ENCODE measurements around the gene HDAC11. TPM values are rescaled to one million over a fixed set of nuclear protein-coding genes. Genes with fewer than 3 reads are reported as not detected.

The HDAC11 gene
- total and polyA plus RNA-seq, 2 of the 13 experiments (the other 11 are each of a cell fraction or from before 2014, with no cell fraction given) = 13.7 to 33.1 TPM

DNA sequence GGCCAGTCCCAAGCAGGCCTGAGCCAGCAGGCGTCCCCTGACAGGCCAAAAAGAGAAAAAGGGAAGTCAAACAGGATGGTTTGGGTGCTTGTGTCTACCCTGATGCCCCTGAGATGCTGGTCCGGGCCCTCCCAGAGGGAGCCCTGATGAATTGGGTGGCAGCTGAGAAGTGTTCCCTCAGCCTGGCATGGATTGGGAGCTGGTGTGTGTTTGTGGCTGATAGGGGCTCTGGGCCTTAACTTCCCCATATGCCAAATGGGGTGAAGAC, 70.3 kb downstream of the HDAC11 start (continued):
- TF ChIP-seq, protein P1, sequence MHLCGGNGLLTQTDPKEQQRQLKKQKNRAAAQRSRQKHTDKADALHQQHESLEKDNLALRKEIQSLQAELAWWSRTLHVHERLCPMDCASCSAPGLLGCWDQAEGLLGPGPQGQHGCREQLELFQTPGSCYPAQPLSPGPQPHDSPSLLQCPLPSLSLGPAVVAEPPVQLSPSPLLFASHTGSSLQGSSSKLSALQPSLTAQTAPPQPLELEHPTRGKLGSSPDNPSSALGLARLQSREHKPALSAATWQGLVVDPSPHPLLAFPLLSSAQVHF (CRISPR knock-in tag; IDR thresholded peaks at IDR 0.05) = no peak

DNA sequence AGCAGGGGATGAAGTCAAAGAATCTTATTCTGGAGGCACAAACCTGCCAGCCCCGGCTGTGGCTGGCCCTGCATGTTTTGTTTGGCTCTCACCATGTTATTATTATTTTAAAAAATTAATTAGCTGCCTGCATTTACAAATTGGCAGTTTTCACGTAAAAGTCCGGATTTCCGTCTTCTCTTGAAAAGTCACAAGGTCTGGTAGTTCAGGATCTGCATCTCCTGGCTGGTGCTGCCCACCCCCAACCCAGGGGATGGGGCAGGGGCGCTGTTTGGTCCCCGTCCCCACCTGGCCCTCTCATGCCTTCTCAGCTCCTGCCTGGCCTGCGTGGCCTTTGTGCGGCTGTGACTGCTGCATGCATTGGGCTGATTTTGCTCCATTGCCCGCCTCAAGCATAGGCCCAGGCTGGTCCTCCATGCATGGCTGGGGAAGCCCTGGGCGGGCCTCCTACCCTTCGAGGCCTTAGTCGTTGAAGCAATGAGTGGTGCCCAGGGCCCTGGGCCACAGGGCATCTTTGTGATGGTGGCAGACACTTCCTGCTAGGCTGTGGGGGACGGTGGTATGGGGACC, 70.8 kb downstream of the HDAC11 start:
- ATAC-seq (no peak), DNase-seq (ENCODE audit: low spot score) (no peak), FAIRE-seq (no peak)
- no TSS peak for BruUV-seq (replicated peaks)
- 32% methylated on average over 8 of the region's 13 CpGs for WGBS (ENCODE audit: low lambda C conversion rate)
- peaks cover 3% of the 10 kb centered on the region; the same call in 1 of the 2 replicates for H4K20me1 ChIP-seq (ENCODE audit: insufficient read depth, low read length)
- in situ Hi-C loops (cut with HindIII; ENCODE audit: extremely low pct_ligation_motif_present, low pct_unique_long_range_greater_than_20kb) = no loop called here
- H2AFZ ChIP-seq (ENCODE audit: low read length) = no peak overlapping the region
- peaks cover 11 to 77% of the 10 kb centered on the region in 2 experiments for H3K27me3 ChIP-seq (ENCODE audit: control insufficient read depth in 1 of 2, insufficient read depth in 2 of 2, low read length in 2 of 2)
- no peak overlapping the region for H3K4me2 ChIP-seq (ENCODE audit: low read depth, low read length)
- intact Hi-C loops (cut with micrococcal nuclease; ENCODE audit: unreplicated experiment) = no loop called here
- TF ChIP-seq ZNF33B (CRISPR knock-in tag; IDR thresholded peaks at IDR 0.05) (no peak), ATAD3A (CRISPR knock-in tag; IDR thresholded peaks at IDR 0.05) (no peak), ZNF326 (CRISPR knock-in tag; IDR thresholded peaks at IDR 0.05; ENCODE audit: borderline replicate concordance) (no peak), ZNF234 (CRISPR knock-in tag; conservative IDR thresholded peaks at IDR 0.05) (no peak)
- no peaks in the 10 kb centered on the region for H3K36me3 ChIP-seq (replicated peaks in 1 of 2; ENCODE audit: control insufficient read depth in 1 of 2, insufficient read depth in 2 of 2, low read length in 2 of 2)
- H3K9me3 ChIP-seq (ENCODE audit: low read length) = no peaks in the 10 kb centered on the region
- POLR2A ChIA-PET = no interaction called here
- CTCF ChIA-PET (ENCODE audit: low intra/inter-chr PET ratio, low total read pairs) = no interaction called here
- no peak overlapping the region for H3K4me3 ChIP-seq (replicated peaks in 1 of 3; ENCODE audit: insufficient read depth in 1 of 3, low read depth in 2 of 3, low read length in 3 of 3)
- no peak overlapping the region for H3K9ac ChIP-seq (ENCODE audit: insufficient read depth, low read depth, low read length)
- H3K79me2 ChIP-seq (ENCODE audit: insufficient read depth, low read length) = no peaks in the 10 kb centered on the region
- H3K27ac ChIP-seq (ENCODE audit: extremely low read length, insufficient read depth, low read length) = no peak overlapping the region
- no peaks in the 10 kb centered on the region for H3K4me1 ChIP-seq (ENCODE audit: insufficient read depth, low read length)

DNA sequence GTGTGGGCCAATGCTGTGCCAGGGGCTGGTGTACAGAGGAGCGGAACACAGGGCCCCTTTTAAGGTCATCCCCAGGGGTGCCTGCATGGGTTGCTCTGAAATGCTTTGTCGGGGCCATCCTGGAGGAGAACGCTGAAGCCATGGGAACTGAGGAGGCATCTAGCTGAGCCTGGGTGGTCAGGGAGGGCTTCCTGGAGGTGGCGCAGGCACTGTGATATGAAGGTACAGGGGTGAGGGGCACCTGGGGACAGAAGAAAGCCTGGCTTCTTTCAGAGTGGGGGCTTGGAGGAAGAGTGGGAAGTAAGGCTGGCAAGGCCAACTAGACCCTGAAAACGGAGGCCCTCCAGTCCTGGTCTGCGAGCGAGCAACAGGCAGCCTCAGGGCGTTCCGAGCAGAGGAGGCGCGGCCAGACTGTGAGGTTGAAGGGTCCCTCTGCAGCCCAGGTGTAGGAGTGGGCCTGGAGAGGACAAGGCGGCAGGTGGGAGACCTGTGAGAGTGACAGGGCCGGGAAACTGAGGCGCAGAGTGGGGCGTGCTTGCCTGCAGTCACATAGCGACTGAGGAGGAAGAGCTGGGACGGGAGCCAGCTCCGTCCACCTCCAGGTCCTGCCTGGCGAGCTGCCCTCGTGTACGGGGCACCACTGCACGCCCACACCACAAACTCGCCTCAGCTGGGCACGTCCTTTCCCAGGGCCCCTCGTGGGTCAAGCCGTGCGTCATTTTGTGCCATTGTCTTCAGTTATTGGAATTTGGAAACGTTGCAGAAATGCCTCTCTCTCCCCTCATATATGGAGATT, 72.9 kb downstream of the HDAC11 start:
- no peak overlapping the region for H3K4me3 ChIP-seq (replicated peaks in 1 of 3; ENCODE audit: insufficient read depth in 1 of 3, low read depth in 2 of 3, low read length in 3 of 3)
- no peaks in the 10 kb centered on the region for H3K9me3 ChIP-seq (ENCODE audit: low read length)
- FAIRE-seq = no peak
- H2AFZ ChIP-seq (ENCODE audit: low read length) = no peak overlapping the region
- H4K20me1 ChIP-seq (ENCODE audit: insufficient read depth, low read length) = peaks cover 3% of the 10 kb centered on the region; the same call in 1 of the 2 replicates
- no peak overlapping the region for H3K4me2 ChIP-seq (ENCODE audit: low read depth, low read length)
- ChIA-PET POLR2A (no interaction called here), CTCF (ENCODE audit: low intra/inter-chr PET ratio, low total read pairs) (no interaction called here)
- H3K79me2 ChIP-seq (ENCODE audit: insufficient read depth, low read length) = no peaks in the 10 kb centered on the region
- WGBS (ENCODE audit: low lambda C conversion rate) = 13% methylated on average over 13 of the region's 28 CpGs
- H3K9ac ChIP-seq (ENCODE audit: insufficient read depth, low read depth, low read length) = no peak overlapping the region
- intact Hi-C loops (cut with micrococcal nuclease; ENCODE audit: unreplicated experiment) = no loop called here
- DNase-seq (ENCODE audit: low spot score) = no peak
- H3K36me3 ChIP-seq (replicated peaks in 1 of 2; ENCODE audit: control insufficient read depth in 1 of 2, insufficient read depth in 2 of 2, low read length in 2 of 2) = no peaks in the 10 kb centered on the region
- BruUV-seq (replicated peaks) = no TSS peak
- in situ Hi-C loops (cut with HindIII; ENCODE audit: extremely low pct_ligation_motif_present, low pct_unique_long_range_greater_than_20kb) = no loop called here
- ATAC-seq = no peak
- H3K4me1 ChIP-seq (ENCODE audit: insufficient read depth, low read length) = no peaks in the 10 kb centered on the region
- no peak overlapping the region for H3K27ac ChIP-seq (ENCODE audit: extremely low read length, insufficient read depth, low read length)
- H3K27me3 ChIP-seq (ENCODE audit: control insufficient read depth in 1 of 2, insufficient read depth in 2 of 2, low read length in 2 of 2) = peaks cover 9 to 77% of the 10 kb centered on the region in 2 experiments
- TF ChIP-seq HMG20B (CRISPR knock-in tag; conservative IDR thresholded peaks at IDR 0.05) (no peak), ZNF598 (CRISPR knock-in tag; IDR thresholded peaks at IDR 0.05; ENCODE audit: borderline replicate concordance) (no peak), ELF3 (CRISPR knock-in tag; IDR thresholded peaks at IDR 0.05) (no peak), BRCA1 (CRISPR knock-in tag; IDR thresholded peaks at IDR 0.05) (no peak), NFKB2 (CRISPR knock-in tag; IDR thresholded peaks at IDR 0.05; ENCODE audit: borderline replicate concordance) (no peak), ZSCAN30 (CRISPR knock-in tag; IDR thresholded peaks at IDR 0.05) (no peak), TBL1XR1 (IDR thresholded peaks at IDR 0.05; ENCODE audit: borderline replicate concordance, low read length, partially characterized antibody) (no peak), TCF12 (IDR thresholded peaks at IDR 0.05) (no peak), TCF12 (CRISPR knock-in tag; IDR thresholded peaks at IDR 0.05) (no peak)
- TF ChIP-seq, protein P2, sequence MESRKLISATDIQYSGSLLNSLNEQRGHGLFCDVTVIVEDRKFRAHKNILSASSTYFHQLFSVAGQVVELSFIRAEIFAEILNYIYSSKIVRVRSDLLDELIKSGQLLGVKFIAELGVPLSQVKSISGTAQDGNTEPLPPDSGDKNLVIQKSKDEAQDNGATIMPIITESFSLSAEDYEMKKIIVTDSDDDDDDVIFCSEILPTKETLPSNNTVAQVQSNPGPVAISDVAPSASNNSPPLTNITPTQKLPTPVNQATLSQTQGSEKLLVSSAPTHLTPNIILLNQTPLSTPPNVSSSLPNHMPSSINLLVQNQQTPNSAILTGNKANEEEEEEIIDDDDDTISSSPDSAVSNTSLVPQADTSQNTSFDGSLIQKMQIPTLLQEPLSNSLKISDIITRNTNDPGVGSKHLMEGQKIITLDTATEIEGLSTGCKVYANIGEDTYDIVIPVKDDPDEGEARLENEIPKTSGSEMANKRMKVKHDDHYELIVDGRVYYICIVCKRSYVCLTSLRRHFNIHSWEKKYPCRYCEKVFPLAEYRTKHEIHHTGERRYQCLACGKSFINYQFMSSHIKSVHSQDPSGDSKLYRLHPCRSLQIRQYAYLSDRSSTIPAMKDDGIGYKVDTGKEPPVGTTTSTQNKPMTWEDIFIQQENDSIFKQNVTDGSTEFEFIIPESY (CRISPR knock-in tag; IDR thresholded peaks at IDR 0.05) = no peak

All from HepG2 (cell line).